IPS DF 4.7 (cell line): Measurements from ENCODE around the gene SMCO2.

Source experiments
- DNase-seq: peaks from one replicate; pipeline ENCODE4 v3.0.0-alpha.2; 2013; ENCODE audit warnings: low spot score; ENCODE audit errors: extremely low read depth

Gene SMCO2

DNA sequence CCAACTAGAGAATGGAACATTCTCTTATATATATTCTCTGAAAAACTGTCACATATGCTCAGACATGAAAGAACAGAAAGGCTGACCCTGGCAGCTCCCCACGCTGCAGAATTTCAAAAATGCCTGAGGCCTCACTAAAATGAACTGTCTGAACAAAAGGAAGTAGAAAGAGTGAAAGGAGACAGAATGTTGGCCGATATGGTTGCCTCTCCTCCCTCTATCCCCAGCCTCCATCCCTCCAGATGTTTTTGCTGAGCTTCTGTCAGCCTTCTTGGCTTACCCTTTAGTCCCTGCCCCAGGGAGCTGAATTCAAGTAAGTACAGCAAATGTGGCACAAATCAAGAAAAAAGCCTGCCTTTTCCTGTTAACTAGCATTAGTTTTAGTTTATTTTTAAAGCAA is 6.9 kb downstream of the SMCO2 start:
- DNase-seq, result no peak

DNA sequence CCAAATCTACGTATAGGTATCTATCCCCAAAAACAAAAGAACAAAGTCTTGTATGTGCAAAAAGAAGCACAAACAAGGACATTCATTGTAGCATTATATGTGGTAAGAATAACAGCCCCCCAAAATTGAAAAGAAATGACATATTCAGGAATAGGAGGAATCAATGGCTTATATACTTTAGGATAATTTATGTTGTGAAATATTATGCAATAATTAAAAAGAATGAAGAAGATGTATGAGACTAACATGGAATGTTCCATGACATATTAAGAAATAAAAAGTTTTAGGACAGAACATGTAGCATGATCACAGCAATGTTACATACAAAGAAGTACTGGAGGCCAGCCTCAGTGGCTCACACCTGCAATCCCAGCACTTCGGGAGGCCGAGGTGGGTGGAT is 9.1 kb downstream of the SMCO2 start:
- no peak for DNase-seq

GRCh38 chr12:27456618-27457017 is 10.1 kb downstream of the SMCO2 start:
- no peak for DNase-seq

DNA sequence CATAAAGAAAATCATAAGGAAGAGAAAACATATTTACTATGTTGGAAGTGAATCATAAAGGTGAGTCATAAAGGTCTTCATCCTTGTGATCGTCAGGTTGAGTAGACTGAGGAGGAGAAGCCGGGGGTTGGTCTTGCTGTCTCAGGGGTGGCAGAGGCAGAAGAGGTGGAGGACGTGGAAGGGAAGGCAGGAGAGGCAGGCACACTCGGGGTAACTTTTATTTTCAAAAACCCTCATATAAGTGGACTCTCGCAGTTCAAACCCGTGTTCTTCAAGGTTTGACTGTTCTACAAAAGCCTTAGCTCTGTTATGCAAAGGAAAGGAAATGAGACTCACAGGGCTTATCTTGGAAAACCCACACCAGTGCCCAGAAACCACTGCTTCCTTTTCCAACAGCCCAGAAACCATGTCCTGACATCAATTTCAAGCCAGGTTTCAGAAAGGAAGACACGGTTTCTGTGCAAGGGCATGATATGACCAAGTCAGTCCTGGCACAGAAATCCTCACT is 14.0 kb downstream of the SMCO2 start:
- DNase-seq, result no peak

DNA sequence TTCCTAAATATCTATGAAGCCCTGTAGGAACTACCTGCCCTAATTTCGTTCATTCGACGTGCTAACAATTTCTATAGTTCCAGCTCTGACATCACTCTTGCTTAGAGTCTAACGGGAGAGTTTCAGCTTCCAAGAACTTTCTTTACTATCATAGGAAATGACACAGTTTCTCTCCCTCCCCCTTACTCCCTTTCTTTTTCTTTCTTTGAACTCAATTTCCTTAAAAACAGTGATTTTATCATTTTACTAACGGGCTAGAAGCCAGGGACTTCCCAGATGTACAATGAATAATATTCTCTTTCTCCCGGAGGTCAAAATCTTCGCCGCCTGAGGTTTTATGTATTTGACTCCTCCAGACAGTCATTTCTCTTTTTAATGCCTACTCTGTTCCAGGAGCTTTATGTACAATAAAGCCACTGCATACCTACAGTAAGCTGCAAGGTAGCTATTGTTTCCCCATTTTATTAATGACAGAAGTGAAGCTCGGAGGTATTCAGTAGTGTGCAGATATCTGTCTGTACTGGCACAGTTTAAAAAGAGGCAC is 15.7 kb downstream of the SMCO2 start:
- no peak for DNase-seq

DNA sequence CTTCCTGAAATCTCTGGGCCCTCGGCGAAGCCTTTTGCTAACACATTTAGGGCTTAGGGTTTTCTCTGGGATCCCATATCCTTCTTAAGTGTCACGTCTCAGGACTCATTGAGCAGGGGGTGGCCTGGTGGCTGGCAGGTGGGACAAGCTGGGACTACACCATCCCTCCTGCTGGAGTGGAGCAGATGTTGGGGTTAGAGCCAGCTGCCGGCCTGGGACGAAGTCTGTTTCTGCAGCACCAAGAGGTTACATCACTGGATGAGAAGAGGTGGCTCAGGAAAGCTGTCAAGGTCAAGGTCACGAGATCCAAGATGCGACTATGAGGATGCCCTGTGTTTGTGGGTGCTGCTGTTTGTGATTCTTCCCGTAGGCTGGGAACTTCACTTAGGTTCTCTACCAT is 16.3 kb downstream of the SMCO2 start:
- DNase-seq, result no peak

DNA sequence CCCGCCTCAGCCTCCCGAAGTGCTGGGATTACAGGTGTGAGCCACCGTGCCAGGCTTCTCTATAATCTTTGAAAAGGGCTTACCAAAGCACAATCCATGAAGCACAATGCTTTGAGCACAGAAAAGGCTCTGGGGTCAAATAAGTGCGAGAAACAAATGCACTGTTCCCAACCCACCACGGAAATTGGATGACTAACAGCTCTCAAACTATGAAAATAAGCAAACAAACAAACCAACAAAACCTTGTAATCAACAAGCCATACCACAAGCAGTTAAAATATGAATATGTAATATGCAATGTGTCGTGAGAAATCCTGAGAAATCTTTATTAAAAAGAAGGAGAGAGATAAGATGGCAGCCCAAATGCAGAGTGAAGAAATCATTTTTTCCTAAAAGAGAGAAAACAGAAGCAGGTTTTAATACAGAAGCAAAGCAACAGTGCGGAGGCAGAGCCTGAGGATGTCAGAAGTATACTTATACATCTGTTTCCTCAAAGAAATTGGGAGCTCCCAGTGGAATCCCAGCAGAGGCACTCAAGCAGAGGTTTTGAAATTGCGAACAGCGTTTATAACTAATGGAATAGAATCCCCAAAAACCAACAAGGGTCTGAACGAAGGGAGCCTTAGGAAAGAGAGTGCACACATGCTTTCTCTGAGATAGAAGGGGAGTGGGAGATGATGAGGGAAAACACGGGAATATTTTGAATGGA is 17.1 kb downstream of the SMCO2 start:
- no peak for DNase-seq

DNA sequence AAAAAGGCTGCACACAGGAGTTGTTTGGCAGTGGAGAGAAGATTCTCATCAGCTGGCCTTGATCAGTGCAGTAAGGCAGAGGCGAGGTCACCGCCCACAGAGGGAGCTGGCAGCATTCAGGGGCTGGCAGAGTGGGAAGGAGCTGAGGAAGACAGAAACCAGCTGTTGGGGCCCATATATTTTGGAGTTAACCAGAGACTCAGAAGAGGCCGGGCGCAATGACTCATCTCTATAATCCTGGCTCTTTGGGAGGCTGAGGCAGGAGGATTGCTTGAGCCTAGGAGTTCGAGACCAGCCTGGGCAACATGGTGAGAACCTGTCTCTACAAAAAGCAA is 17.7 kb downstream of the SMCO2 start:
- no peak for DNase-seq

- no peak for DNase-seq
Observed at GRCh38 chr12:27467641-27468040, 21.1 kb downstream of the SMCO2 start.

- no peak for DNase-seq
Observed at GRCh38 chr12:27468241-27468640, 21.7 kb downstream of the SMCO2 start.

GRCh38 chr12:27469176-27469736 is 22.7 kb downstream of the SMCO2 start:
- DNase-seq, result no peak

DNA sequence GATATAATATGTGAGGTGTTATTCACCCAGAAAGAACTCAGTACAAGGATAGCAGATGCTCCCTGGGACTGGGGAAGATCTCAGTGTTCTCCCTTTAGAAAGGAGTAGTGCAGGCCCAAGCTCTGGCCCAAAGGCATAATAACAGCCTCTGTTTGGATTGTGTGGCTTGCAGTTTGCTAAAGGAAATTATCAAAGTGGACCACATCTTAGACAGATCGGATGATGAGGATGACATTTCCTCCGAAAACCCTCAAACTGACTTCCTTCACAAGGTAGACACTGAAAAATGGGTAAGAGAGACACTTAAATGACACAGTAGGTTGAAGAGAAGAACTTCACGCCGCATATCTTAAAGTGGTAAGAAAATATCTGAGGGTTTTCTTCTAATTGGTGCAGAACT is 26.1 kb downstream of the SMCO2 start:
- DNase-seq, result no peak

DNA sequence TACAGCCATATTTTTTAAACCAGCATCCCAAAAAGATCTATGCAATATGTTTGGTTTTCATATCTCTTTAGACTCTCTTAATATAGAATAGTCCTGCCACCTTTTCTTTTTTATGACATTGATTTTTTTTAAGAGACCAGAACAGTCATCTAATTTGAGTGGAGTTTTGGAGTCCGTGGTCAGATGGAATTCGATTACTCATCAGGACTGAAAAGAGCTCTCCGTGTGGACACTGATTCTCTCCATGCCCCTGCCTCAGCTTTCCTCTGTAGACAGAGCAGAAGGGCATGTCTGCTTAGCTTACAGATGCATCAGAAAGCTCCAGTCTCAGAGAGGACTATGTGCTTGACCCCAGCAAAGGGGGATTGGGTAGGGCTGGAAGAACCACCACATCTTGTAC is 27.8 kb downstream of the SMCO2 start:
- no peak for DNase-seq

- DNase-seq, result no peak
Observed at GRCh38 chr12:27477049-27477448, 30.5 kb downstream of the SMCO2 start.

DNA sequence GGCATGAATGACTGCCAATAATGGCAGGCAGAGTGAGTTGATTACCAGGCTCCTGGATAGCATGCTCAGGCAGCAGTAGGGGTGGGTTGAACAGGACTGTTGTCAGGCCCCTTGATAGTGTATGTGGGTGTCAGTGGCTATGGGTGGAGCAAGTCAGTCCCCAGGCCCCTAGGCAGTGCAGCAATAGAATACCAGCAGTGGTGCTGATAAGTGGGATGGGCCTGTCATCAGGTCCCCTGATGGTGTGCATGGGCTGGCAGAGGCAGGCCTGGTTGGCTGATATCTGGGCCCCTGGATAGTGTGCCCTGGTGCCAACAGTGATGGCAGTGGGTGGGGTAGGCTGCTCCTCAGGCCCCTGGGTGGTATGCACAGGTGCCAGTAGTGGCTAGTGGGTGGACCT is 32.4 kb downstream of the SMCO2 start:
- no peak for DNase-seq

DNA sequence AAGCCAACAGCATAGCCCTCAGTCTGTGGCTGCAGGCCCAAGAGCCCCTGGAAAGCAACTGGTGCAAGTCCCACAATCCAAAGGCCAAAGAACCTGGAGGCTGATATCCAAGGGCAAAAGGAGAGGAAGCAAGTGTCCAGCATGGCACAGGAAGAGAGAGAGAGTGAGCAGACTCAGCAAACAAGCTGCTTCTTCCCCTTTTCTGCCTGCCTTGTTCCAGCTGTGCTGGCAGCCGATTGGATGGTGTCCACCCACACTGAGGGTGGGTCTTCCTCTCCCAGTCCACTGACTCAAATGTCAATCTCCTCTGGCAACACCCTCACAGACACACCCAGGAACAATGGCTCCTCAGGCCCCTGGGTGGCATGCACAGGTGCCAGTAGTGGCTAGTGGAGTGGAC is 33.5 kb downstream of the SMCO2 start:
- DNase-seq, result no peak

DNA sequence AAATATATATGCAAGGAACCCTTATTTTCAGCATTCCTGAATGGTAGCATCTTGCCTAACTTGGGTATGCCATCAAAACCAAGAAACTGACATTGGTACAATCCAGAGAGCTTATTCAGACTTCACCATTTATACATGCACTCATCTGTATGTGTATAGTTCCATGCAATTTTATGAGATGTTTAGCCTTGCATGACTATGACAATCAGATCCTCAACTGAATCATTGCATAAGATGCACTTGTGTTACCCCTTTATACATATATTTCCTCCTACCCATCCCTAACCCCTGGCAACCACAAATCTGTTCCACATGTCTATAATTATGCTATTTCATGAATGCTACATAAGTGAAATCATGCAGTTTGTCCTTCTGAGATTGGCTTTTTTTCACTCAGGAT is 40.4 kb downstream of the SMCO2 start:
- DNase-seq, result no peak

DNA sequence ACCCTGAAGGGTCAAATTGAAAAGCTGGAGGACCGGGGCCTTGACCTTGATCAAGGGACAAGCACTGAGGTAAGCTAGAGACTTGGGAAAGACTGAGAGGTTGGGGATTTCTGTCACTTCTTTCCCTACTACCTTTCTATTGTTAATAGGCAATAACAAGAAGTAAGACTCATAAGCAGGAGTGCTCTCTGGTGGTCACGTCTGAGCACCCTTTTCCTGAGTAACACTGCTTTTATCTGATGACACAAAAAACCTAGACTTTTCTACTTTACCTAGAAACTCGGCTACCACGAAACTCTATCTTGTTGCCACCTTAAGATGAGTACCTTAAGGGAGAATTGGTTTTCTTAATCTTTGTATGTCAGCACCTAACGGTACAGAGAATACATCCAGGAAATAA is 41.9 kb downstream of the SMCO2 start:
- no peak for DNase-seq

DNA sequence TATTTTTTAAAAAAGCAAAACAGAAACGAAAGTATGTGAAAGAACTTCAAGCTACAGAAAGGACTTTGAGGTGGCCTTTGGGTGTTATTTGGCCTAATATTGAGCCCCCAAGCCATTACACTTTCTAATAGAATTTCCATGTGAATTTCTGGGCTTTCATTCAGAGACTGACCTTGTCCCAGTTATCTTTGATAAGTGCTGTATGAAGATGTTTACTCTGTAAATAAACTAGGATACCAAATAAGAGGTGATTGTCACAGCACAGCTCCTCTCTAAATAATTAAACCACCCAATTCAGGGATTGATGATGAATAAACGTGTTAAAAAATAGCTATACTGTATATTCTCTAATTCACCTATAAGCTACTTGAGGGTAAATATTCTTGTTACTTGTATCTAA is 44.7 kb downstream of the SMCO2 start:
- DNase-seq, result no peak

GRCh38 chr12:27493260-27493940 is 46.9 kb downstream of the SMCO2 start:
- DNase-seq, result no peak

- no peak for DNase-seq
Observed at GRCh38 chr12:27497446-27497845, 50.9 kb downstream of the SMCO2 start.

- DNase-seq, result no peak
Observed at GRCh38 chr12:27498149-27498548, 51.6 kb downstream of the SMCO2 start.

DNA sequence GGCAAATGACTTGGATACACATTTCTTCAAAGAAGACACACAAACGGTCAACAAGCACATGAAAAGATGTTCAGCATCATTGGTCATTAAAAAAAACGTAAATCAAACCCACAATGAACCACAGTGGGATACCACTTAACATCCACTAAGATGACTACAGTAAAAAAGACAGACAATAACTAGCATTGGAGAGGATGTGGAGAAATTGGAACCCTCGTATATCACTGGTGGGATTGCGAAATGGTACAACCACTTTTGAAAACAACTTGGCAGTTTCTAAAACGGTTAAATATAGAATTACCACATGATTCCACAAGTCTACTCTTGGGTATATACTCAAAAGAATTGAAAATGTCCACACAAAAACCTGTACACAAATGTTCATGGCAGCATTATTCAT is 52.2 kb downstream of the SMCO2 start:
- no peak for DNase-seq
